SKM-1 treated with dmso at 0.1 percent for 144 hours (cell line): ENCODE data around the gene SGCE.
"Not testable (repeated sequence)": the region's sequence is repeated elsewhere in the genome, so short reads cannot be mapped to it uniquely, and the experiment has no call there.

Experiments used
- DNase-seq: peaks from one replicate; lab custom pipeline; 2025; ENCODE audit not compliant: unreplicated experiment; lab: John Stamatoyannopoulos, UW

Gene SGCE

GRCh38 chr7:94655848-94656657 lies at the start of gene SGCE:
Gene SGCE, minus strand, starts transcription at chr7:94656133. Its CDS starts 35 bp downstream, at chr7:94656098.
- peak; percentile 16 for DNase-seq

- not testable (repeated sequence) for DNase-seq
Measured at GRCh38 chr7:94705155-94706021, 49.5 kb upstream of the SGCE start.

- DNase-seq = no peak
Measured at GRCh38 chr7:94701555-94701973, 45.6 kb upstream of the SGCE start.

- no peak for DNase-seq
Measured at GRCh38 chr7:94700926-94701554, 45.1 kb upstream of the SGCE start.

GRCh38 chr7:94698275-94698674 lies 42.3 kb upstream of the SGCE start:
- no peak for DNase-seq

GRCh38 chr7:94697035-94697974 lies 41.4 kb upstream of the SGCE start:
- DNase-seq = peak; percentile 37

GRCh38 chr7:94687810-94688209 lies 31.9 kb upstream of the SGCE start:
- no peak for DNase-seq

DNA sequence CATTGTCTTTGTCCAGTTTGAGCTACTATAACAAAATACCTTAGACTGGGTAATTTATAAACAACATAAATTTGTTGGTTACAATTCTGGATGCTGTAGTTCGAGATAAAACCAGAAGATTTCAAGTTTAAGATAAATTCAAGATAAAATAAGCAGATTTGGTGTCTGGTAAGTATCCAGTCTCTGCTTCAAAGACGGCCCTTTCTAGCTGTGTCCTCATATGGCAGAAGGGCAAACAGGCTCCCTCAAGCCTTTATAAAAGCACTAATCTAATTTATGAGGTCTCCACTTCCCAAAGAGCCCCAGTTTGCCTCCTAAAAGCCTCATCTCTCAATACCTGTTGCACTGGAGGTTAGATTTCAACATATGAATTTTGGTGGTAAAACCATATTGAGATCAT lies 31.1 kb upstream of the SGCE start:
- DNase-seq = no peak

GRCh38 chr7:94683066-94683465 lies 27.1 kb upstream of the SGCE start:
- DNase-seq = no peak

DNA sequence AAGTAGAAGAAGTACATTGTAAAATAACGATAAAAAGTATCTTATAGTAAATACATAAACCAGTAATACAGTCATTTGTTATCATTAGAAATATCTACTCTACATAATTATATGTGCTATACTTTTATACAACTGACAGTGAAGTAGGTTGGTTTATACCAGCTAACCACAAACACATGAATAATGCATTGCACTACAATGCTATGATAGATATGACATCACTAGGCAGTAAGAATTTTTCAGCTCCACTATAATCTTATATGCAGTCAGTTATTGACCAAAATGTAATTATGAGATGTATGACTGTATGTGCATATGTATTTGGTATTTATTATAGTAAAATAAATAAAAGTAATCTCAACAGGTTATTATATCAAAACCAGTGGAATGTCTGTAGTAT lies 23.4 kb upstream of the SGCE start:
- no peak for DNase-seq

GRCh38 chr7:94676431-94676830 lies 20.5 kb upstream of the SGCE start:
- no peak for DNase-seq

DNA sequence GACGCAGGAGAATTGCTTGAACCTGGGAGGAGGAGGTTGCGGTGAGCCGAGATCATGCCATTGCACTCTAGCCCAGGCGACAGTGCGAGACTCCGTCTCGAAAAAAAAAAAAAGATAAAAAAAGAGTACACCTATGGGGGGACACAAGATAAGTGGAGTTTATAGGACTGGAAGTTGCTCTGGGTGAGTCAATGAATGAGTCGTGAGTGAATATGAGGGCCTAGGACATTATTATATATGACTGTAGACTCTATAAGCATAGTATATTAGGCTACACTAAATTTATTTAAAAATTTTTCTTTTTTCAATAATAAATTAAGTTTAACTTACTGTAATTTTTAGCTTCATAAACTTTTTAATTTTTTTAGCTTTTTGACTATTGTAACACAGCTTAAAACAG lies 19.4 kb upstream of the SGCE start:
- no peak for DNase-seq

DNA sequence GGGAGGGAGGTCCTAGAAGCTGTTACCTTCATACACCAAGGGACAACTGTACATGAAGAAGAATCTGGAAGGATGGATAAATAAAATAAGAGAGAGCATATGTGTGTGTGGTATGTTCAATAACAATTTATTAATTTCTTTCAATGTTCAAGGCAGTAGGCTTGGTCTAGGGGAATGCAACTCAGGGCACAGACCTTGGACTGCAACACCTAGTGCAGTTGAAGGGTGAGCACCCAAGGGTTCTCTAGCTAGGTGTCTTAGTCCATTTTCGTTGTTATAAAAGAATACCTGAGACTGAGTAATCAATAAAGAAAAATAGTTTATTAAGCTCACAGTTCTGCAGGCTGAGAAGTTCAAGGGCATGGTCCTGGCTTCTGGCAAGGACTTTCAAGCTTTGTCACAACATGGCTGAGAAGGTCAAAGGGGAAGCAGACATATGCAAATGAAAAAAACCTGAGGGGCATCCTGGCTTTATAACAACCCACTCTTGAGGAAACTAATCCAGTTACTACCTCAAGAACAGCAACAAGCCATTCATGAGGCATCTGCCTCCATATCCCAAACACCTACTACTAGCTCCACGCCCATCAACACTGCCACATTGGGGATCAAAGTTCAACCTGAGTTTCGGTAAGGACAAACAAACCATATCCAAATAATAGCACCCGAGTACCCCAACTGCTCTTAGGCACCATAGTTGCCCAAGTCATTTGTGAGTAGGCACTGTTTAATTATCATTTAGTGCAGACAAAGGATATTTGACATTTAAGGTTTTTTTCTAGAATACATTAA lies 15.7 kb upstream of the SGCE start:
- DNase-seq = no peak

DNA sequence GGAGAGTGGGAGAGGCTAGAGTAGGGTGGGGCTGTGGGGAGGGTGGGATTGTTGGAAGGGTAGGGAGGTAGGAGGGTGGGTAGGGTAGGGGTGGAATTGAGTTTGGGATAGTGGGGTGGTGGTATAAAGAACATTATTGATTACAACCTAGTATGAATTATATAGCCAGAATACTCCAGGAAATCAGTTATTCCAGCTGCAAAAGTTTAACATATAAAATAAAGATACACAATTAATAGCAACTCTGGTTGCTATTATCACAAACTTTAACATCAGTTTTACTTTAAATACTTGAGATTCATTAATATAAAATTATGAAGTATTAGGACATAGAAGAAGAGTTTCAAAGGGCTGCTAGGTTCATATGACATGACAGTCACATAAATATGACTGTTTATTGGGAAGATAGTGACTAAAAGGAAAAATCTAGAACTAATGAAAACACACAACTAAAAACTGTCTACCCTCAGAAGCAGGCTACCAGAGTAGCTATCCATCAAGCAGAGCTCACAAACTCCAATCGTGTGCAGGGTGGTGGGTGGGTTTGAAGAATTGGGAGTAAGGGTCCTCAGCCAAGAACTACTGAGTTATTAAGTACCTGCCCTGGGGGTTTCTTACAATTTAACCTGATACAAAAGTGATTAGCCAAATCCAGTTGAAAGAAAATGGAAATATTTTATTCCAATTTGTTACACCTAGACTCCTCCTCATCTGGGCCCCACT lies 14.0 kb upstream of the SGCE start:
- no peak for DNase-seq

DNA sequence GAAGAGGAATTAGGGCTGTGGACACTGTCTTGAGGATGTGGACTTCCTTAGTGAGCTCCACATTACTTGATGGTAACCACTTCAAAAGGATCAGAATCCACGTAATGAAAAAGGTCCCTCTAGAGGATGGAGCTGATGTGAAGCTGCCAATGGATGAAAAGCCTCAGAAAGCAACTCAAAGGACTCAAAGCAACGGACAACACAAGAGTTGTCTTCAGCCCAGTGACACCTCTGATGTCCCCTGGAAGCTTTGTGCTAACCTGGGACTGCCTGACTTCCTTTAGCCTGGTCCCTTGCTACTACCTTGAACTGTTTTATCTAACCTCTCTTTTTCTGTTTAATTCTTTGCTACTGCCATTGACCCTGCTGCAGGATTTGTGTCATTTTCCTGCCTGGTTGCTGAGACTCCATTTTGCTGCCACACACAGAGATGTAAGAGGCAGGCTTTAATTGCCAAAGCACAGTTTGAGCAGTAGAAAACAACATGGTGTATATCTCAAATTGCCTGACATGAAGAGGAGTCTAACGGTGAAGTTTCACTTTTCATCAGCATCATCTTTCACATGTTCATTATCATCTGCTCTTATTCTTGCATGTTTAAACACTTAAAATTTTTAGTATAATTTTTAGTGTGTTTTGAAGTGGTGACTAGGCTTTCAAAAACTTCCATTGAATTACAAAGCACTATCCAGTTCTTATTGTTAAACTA lies 11.1 kb upstream of the SGCE start:
- DNase-seq = no peak

- no peak for DNase-seq
Measured at GRCh38 chr7:94665426-94665825, 9.5 kb upstream of the SGCE start.

- DNase-seq = no peak
Measured at GRCh38 chr7:94664023-94664422, 8.1 kb upstream of the SGCE start.

- no peak for DNase-seq
Measured at GRCh38 chr7:94662548-94662947, 6.6 kb upstream of the SGCE start.
